ENCODE measurements around the gene PSG7.
"Not testable (repeated sequence)": the region's sequence is repeated elsewhere in the genome, so short reads cannot be mapped to it uniquely, and the experiment has no call there.

Gene PSG7

GRCh38 chr19:42882010-42882409, 55.0 kb downstream of the PSG7 start:
- not testable (repeated sequence) for DNase-seq (ENCODE audit: insufficient read length); FAIRE-seq

DNA sequence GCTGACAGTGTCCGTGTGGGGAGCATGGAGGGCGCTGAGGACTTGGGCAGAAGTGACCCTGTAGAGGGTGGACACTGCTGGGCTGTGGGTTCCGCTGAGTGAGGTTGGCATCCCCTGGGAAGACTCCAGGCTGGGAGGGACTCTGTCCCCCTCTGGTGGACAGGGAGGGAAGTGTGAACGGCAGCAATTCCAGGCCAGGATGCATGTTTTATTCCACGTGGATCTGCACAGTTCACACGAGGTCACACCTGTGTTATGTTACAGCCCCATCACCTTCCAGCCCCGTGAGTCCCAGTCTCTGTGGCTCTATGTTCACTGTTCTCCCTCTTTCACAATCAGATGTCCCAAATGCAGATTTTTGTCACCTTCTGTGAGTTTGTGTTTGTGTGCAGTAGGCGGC, 55.7 kb downstream of the PSG7 start:
- DNase-seq (ENCODE audit: insufficient read length); FAIRE-seq: not testable (repeated sequence)

DNA sequence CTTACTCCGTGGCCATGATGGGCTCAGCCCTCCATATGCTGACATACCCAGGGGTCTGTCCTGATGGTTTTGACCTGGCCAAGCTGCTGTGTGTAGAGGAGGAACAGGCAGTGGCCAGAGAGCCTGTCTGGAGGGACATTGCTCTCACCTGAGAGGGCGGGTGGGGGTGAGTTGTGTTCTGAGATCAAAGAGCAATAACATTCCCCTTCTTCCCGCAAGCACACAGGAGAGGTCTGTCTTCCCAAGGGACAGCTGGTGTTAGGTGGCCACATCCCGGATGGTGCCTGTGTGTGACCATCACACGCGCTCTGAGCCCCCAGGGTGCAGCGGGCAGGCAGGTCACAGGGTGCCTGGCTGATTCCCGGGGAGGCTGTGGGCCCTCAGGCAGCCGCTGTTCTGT, 56.4 kb downstream of the PSG7 start:
- DNase-seq (ENCODE audit: insufficient read length); FAIRE-seq: not testable (repeated sequence)

DNA sequence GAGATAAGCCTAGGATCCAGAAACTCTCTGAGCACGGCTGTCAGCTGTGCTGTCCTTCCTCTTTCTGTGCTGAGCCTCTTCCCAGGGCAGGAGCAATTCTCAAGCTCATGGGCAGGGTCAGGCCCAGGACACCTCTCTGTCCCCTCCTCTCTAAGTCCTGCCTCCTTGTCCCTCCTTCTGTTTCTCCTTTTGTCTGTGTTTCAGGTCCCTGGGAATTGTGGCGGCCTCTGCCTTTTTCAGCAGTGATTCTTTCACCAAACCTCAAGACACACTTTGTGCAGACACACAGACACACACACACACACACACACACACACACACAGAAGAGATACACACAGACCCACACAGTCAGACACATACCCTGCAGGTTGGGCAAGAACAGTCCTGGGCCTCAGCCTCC, 57.4 kb downstream of the PSG7 start, which contains the start of gene PSG1:
TSS of gene PSG1 (minus strand) at position 101 of the 400 bp plus-strand sequence. CDS start 132 bp downstream, outside the sequence.
- TF ChIP-seq POLR2AphosphoS5 (IDR thresholded peaks at IDR 0.05; ENCODE audit: low read depth, low read length) (no peak), POLR2A (IDR thresholded peaks at IDR 0.05; ENCODE audit: low read depth, low read length) (no peak), TAF1 (IDR thresholded peaks at IDR 0.05; ENCODE audit: borderline replicate concordance, low read depth, low read length) (no peak)
- DNase-seq (ENCODE audit: insufficient read length) (no peak), FAIRE-seq (no peak)

DNA sequence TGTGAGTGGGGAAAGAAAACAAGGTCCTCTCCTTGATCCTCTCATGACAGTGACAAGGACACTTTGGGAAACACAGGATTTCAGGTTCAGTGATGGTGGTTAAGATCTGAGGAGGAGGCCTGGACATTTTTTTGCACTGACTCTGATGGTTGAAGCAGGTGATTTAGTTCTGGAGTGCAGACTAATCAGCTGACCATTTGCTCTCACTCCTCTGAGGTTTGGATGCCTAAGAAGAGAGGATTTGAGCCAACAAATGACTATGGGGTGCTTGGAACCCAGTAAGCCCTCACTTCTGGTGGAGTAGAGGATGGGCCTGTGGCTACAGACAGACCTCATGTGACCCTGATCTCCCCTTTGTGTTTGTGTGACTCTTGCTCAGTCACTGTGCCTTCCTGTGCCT, 60.4 kb downstream of the PSG7 start:
- not testable (repeated sequence) for FAIRE-seq; DNase-seq (ENCODE audit: insufficient read length)

GRCh38 chr19:42875881-42876280, 61.1 kb downstream of the PSG7 start:
- FAIRE-seq = not testable (repeated sequence)

DNA sequence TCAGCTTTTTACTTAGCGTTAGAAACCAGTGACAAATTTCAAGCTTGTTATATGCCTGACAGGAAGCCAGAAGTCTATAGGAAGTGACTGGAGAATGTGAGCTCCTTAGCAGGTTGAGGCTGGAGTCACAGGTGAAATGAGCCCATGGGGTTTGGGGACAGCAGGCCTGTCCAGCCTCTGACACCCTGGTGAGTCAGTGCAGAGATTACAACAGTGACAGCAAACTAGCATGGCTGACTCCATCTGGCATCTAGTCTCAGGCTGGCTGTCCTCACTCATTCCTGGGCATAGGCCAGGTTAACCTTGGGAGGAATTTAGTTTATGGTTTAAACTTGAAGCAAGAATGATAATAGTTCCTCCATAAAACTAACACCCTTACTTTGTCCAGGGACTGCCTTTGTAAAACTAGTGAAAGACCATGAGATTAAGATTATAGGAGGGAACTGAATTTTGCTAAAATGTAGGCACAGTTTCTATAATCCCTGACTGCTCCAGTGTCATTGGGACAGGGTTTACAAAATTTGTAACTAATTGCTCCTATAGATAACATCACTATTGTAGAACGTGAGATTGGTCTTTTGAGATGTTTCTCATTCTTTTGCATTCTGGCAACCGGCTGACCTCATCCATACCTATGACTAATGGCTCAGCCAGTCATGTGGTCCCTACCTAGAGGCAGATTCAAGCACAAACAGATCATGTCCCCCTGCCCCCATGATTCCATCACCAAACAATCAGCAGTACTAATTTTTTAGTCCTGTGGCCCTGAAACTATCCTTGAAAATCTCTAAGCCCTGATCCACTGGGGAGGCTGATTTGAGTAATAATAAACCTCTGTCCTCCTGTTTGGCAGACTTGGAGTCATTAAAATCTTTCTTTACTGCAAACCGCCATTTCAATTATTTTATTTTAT, 61.9 kb downstream of the PSG7 start:
- not testable (repeated sequence) for DNase-seq (ENCODE audit: insufficient read length); FAIRE-seq

More at GRCh38 chr19:42875881-42876280, 61.1 kb downstream of the PSG7 start:
- DNase-seq (ENCODE audit: insufficient read length) = not testable (repeated sequence)

- not testable (repeated sequence) for FAIRE-seq
Measured at GRCh38 chr19:42874136-42874535, 62.9 kb downstream of the PSG7 start.

More at GRCh38 chr19:42874136-42874535, 62.9 kb downstream of the PSG7 start:
- not testable (repeated sequence) for DNase-seq (ENCODE audit: insufficient read length)

Data from GM12892 (cell line).